Left lung (tissue), 10 donors: Measurements from ENCODE around the gene TMEM171. TPM values are rescaled to one million over a fixed set of nuclear protein-coding genes. Genes with fewer than 3 reads are reported as not detected.

ENCODE experiments used
- ATAC-seq: fragments of 200-7000 bp; cut with Tn5 transposase; one replicate; pipeline ENCODE4 v1.9.1; 2020; ENCODE audit warnings: moderate library complexity
- DNase-seq, 4 donors: peaks; one replicate each; pipeline ENCODE4 v3.0.0-alpha.2; 2013 to 2020
- H3K27ac ChIP-seq, 2 donors: fragments of 200-600 bp; sonication (generic) in 1 of 2; one replicate each; pipeline versions ENCODE4 v1.5.0 to v1.8.0; 2020 to 2021
- H3K27me3 ChIP-seq, 2 donors: fragments of 200-600 bp; sonication (generic) in 1 of 2; one replicate each; pipeline versions ENCODE4 v1.5.0 to v1.8.0; 2020 to 2021
- H3K36me3 ChIP-seq, 2 donors: fragments of 200-600 bp; sonication (generic) in 1 of 2; one replicate each; pipeline versions ENCODE4 v1.5.0 to v1.8.0; 2020 to 2021
- H3K4me1 ChIP-seq, 2 donors: fragments of 200-600 bp; one replicate each; pipeline ENCODE4 v1.8.0; 2021
- H3K4me3 ChIP-seq, 2 donors: fragments of 200-600 bp; sonication (generic) in 1 of 2; one replicate each; pipeline versions ENCODE4 v1.5.0 to v1.8.0; 2020 to 2021; ENCODE audit warnings: mild to moderate bottlenecking in 1 of 2
- H3K9me3 ChIP-seq, 2 donors: fragments of 200-600 bp; sonication (generic) in 1 of 2; one replicate each; pipeline versions ENCODE4 v1.5.0 to v1.8.0; 2020 to 2021
- intact Hi-C, 2 donors: fragments of 100-400 bp; cut with DNase I; formaldehyde crosslinking; loops; one replicate each; pipeline versions ENCODE4 v1.11.2 to v1.14.2; 2022
- polyA plus RNA-seq, 6 donors: library from polyadenylated mRNA; unstranded; fragments of 120-200 nt; gene quantifications; one replicate each; pipeline ENCODE4 v1.2.1, GENCODE V29; 2013; ENCODE audit not compliant: insufficient read length in 6 of 6
- total RNA-seq, 2 donors: library from RNA; stranded (reverse); fragmentation: NEBNext Ultra II Directional; extraction: Animal tissue kit (Norgen Biotek cat#: 25700); gene quantifications; one replicate each; pipeline ENCODE4 v1.2.1, GENCODE V29; 2021
- TF ChIP-seq, protein P1 (sequence below), 2 donors: fragments of 200-600 bp; sonication (generic) in 1 of 2; IDR thresholded peaks; one replicate each; pipeline versions ENCODE4 v1.5.0 to v1.8.0; 2021; ENCODE audit warnings: antibody characterized with exemption in 2 of 2
- donor health status: DM: no; HTN: yes; CAD: no.
- donor health status: DM: no; HTN: no; CAD: no.

TMEM171 gene
- total and polyA plus RNA-seq, 8 donors = 0.10 to 0.37 (median 0.24) TPM; not detected in 4

DNA sequence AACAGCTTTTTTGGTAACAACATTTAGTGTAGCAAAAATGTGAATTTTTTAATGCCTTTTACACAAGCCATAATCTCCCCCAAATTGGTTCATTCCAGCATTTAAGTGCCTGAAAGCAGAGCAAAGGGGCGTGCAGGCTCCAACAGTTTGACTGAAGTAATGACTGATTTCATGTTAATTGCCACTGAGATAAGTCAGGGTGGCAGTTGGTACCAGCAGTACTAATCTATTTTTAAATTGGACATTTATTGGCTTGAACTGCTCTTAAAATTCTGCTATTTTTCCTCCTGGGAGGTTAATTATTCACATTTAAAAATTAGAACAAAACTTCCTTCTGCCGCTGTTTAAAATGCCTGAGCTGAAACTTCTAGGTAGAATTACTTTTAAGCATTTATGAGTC is 12.4 kb downstream of the TMEM171 start:
- Histone ChIP-seq H3K9me3 (no peaks in the 10 kb centered on the region), H3K27me3 (peaks cover 0 to 49% of the 10 kb centered on the region in 2 donors), H3K4me3 (no peak overlapping the region), H3K4me1 (no peaks in the 10 kb centered on the region), H3K36me3 (no peaks in the 10 kb centered on the region), H3K27ac (no peak overlapping the region)
- TF ChIP-seq, protein P1, sequence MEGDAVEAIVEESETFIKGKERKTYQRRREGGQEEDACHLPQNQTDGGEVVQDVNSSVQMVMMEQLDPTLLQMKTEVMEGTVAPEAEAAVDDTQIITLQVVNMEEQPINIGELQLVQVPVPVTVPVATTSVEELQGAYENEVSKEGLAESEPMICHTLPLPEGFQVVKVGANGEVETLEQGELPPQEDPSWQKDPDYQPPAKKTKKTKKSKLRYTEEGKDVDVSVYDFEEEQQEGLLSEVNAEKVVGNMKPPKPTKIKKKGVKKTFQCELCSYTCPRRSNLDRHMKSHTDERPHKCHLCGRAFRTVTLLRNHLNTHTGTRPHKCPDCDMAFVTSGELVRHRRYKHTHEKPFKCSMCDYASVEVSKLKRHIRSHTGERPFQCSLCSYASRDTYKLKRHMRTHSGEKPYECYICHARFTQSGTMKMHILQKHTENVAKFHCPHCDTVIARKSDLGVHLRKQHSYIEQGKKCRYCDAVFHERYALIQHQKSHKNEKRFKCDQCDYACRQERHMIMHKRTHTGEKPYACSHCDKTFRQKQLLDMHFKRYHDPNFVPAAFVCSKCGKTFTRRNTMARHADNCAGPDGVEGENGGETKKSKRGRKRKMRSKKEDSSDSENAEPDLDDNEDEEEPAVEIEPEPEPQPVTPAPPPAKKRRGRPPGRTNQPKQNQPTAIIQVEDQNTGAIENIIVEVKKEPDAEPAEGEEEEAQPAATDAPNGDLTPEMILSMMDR (IDR thresholded peaks at IDR 0.05) = no peak
- no peak for DNase-seq
- intact Hi-C loops = no loop called here
- ATAC-seq = no peak

DNA sequence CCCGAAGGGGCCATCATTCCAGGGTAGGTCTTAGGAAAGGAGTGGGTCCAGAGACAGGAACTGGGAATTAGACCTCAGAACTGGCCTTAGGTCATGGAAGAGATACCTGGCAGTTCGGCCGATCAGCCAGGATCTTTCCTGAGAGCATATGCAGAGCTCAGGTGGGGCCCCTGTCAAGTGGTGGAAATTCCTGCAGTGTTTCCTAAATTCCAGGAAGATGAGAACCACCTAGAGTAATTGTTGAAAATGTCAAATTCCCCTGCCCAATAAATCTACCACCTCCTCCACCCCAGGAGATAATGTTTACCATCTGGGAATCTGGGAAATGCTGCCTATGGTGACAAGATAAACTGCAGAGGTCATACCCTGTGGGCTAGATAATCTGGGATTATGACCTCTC is 14.6 kb downstream of the TMEM171 start:
- no peak for DNase-seq
- H3K4me3 ChIP-seq = no peak overlapping the region
- H3K36me3 ChIP-seq = no peaks in the 10 kb centered on the region
- TF ChIP-seq, protein P1 (IDR thresholded peaks at IDR 0.05) = no peak
- H3K27me3 ChIP-seq = peaks cover 0 to 44% of the 10 kb centered on the region in 2 donors
- intact Hi-C loops = no loop called here
- no peak for ATAC-seq
- no peak overlapping the region for H3K27ac ChIP-seq
- no peaks in the 10 kb centered on the region for H3K4me1 ChIP-seq
- H3K9me3 ChIP-seq = no peaks in the 10 kb centered on the region

DNA sequence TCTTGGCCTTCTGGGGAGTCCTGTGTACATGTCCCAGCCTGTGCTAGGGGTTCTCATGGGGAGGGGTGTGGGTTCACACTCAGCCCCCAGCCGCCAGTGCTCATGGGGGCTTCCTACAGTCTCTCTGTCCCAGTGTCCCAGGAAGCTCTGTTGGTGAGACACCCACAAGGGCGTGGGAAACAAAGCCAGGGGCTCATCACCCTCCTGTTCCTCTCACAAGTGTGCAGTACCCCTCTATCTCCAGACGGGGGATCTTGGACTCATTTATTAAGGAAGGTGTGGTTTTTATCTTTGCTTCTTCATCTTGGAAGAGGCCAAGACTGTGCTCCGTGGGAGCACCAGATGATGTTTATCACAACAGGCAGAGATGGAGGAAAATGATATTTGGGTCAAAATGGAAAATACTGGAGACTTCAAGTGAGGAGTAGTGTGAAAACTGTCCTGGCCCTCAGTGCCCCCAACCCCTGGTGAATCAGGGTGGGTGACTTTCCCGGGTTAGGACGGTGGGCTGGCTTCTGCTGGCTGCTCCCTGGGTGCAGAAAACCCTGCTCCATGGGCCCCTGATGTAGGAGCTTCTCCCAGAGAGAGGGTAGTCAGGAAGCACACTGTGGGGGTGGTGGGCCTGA is 15.2 kb downstream of the TMEM171 start:
- Histone ChIP-seq H3K4me1 (no peaks in the 10 kb centered on the region), H3K27me3 (peaks cover 0 to 44% of the 10 kb centered on the region in 2 donors), H3K9me3 (no peaks in the 10 kb centered on the region), H3K4me3 (no peak overlapping the region), H3K36me3 (no peaks in the 10 kb centered on the region), H3K27ac (no peak overlapping the region)
- intact Hi-C loops = no loop called here
- DNase-seq (no peak), ATAC-seq (no peak)
- TF ChIP-seq, protein P1 (IDR thresholded peaks at IDR 0.05) = no peak

DNA sequence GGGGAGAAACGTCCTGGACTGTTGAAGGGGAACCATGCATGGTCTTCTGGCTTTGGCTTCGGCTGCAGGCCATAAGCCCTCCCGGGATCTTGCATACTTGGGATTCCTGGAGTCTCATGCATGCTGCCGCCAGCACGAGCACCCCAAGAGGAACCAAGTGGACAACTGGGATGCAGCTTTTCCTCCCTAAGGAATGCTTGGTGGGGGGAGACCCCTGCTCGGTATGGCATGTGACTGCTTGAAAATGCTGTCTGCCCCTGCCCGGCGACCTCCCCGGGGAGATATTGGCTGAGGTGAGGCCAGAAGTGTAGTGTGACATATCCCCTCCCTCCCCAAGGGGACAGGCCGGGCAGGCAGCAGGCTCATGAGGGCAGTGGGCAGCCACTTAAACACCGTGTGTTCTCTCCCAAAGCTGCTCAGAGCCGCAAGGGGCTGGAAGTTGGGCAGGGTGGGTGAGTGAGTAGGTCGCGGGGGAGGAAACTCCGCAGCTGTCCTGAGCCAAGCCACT is 15.7 kb downstream of the TMEM171 start:
- intact Hi-C loops = no loop called here
- no peaks in the 10 kb centered on the region for H3K9me3 ChIP-seq
- H3K27ac ChIP-seq = no peak overlapping the region
- TF ChIP-seq, protein P1 (IDR thresholded peaks at IDR 0.05) = no peak
- no peaks in the 10 kb centered on the region for H3K4me1 ChIP-seq
- H3K4me3 ChIP-seq = no peak overlapping the region
- DNase-seq (no peak), ATAC-seq (no peak)
- H3K36me3 ChIP-seq = no peaks in the 10 kb centered on the region
- peaks cover 0 to 44% of the 10 kb centered on the region in 2 donors for H3K27me3 ChIP-seq

DNA sequence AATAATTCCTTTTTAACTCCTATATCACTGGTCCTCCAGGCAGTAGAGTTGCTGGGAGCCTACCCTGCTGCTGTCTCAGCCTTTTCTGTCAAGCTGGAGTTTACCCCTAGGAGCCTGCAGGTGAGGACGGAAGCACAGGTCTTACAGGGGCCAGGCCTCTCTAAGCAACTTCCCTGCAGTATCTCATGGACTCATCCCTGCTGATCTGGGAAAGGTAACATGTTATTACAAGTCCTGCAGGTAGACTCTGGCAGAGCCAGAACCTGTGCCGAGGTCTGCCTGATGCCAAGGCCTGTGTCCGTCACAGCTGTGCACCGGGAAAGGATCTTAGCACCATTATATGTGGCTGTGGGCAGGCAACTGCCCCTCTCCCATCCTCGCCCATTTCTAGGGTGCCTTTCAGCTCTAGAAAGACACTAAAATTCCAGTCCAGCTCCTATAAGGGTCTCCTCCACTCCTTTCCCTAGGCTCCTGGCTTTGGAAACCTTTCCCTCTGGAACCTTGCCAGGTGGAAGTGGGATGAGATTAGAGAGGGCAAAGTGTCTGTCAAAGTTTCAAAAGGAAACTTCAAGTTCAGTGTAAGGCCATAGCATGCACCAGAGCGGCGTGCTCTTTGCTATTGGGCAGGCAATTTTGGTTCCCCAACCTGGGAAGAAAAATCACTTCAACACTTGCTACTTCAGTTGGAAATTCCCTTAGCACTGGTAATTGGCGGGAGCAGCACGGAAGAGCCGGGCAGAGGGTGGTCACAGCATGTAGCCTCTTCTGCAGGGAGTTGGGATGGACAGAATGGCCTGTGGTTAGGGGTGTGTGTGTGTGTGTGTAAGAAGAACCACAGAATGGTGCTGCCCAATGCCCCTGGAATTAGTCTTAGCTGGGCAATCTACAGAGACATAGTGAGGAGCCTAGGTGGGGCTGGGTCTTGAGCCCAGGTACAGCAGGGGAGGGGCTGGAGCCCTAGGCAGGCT is 17.5 kb downstream of the TMEM171 start:
- intact Hi-C loops = no loop called here
- DNase-seq = no peak
- Histone ChIP-seq H3K27me3 (peaks cover 0 to 49% of the 10 kb centered on the region in 2 donors), H3K4me1 (no peaks in the 10 kb centered on the region), H3K36me3 (no peaks in the 10 kb centered on the region), H3K4me3 (no peak overlapping the region), H3K9me3 (no peaks in the 10 kb centered on the region), H3K27ac (no peak overlapping the region)
- TF ChIP-seq, protein P1 (IDR thresholded peaks at IDR 0.05) = no peak
- ATAC-seq = no peak
